GM12878 (cell line): ENCODE measurements around the gene GPR158. TPM values are rescaled to one million over a fixed set of nuclear protein-coding genes. Genes with fewer than 3 reads are reported as not detected.

Source experiments
- ATAC-seq: fragments of 200-7000 bp; cut with Tn5 transposase; 3 replicates; pipeline ENCODE4 v1.9.1; 2020; ENCODE audit warnings: mild to moderate bottlenecking, moderate library complexity
- BruUV-seq: library from RNA; stranded (reverse); fragments of 400-500 nt; replicated peaks from 2 replicates; lab custom pipeline; 2021; lab: Mats Ljungman, UMichigan
- CTCF ChIA-PET: fragments of 300-600 bp; sonication (Branson Sonifier 250); formaldehyde crosslinking; extraction: SDS; loops from one replicate; lab custom pipeline; 2021; ENCODE audit warnings: inconsistent platforms; lab: Yijun Ruan, JAX
- POLR2A ChIA-PET: fragments of 350-600 bp; formaldehyde crosslinking; extraction: SDS; loops from one replicate; lab custom pipeline; 2021; ENCODE audit warnings: inconsistent platforms; lab: Charles Lee
- RAD21 ChIA-PET: fragments of 300-600 bp; sonication (Branson Sonifier 250); formaldehyde crosslinking; loops from one replicate; lab custom pipeline; 2023; ENCODE audit warnings: antibody characterized with exemption; ENCODE audit not compliant: unreplicated experiment; lab: Charles Lee
- SMC1A ChIA-PET: fragments of 300-600 bp; sonication (Branson Sonifier 250); formaldehyde crosslinking; loops from one replicate; lab custom pipeline; 2023; ENCODE audit not compliant: unreplicated experiment, uncharacterized antibody; lab: Charles Lee
- DNase-seq: peaks from one replicate; pipeline ENCODE4 v3.0.0-alpha.2; 2011; ENCODE audit warnings: low read depth, low spot score
- FAIRE-seq: peaks from 3 replicates; lab custom pipeline; 2011; peaks lifted over from hg19 to GRCh38; lab: Jason Lieb, UNC
- H2AFZ ChIP-seq: 2 replicates; pipeline ENCODE4 v1.6.0; 2011; ENCODE audit warnings: low read depth, low read length, control low read depth; ENCODE audit not compliant: control insufficient read depth
- H3K27ac ChIP-seq: 2 replicates; pipeline ENCODE4 v1.5.1; 2011; ENCODE audit warnings: control low read depth; ENCODE audit not compliant: control insufficient read depth, insufficient read depth
- H3K27me3 ChIP-seq, 2 experiments: replicated peaks in 1 of 2; 2 replicates each; pipeline versions ENCODE4 v1.6.0 to v1.6.1; 2011; ENCODE audit warnings: low read length in 1 of 2; ENCODE audit not compliant: control insufficient read depth in 2 of 2, insufficient read depth in 2 of 2
- H3K36me3 ChIP-seq, 2 experiments: 2 replicates each; pipeline ENCODE4 v1.5.1; 2011; ENCODE audit warnings: low read length in 1 of 2; ENCODE audit not compliant: control insufficient read depth in 2 of 2, insufficient read depth in 2 of 2
- H3K4me1 ChIP-seq: 2 replicates; pipeline ENCODE4 v1.6.1; 2011; ENCODE audit warnings: mild to moderate bottlenecking, low read length, moderate library complexity, mixed read lengths; ENCODE audit not compliant: control insufficient read depth, insufficient read depth
- H3K4me2 ChIP-seq: 2 replicates; pipeline ENCODE4 v1.6.0; 2011; ENCODE audit warnings: control low read depth; ENCODE audit not compliant: control insufficient read depth, insufficient read depth
- H3K4me3 ChIP-seq: fragments of 200-600 bp; sonication (generic); 2 replicates; pipeline ENCODE4 v1.5.1; 2016
- H3K79me2 ChIP-seq: 2 replicates; pipeline ENCODE4 v1.6.0; 2011; ENCODE audit warnings: low read length; ENCODE audit not compliant: control insufficient read depth, insufficient read depth
- H3K9ac ChIP-seq: 2 replicates; pipeline ENCODE4 v1.8.0; 2011; ENCODE audit warnings: low read length, control low read depth, mixed read lengths; ENCODE audit not compliant: control insufficient read depth, insufficient read depth
- H3K9me3 ChIP-seq: replicated peaks from 3 replicates; pipeline ENCODE4 v1.5.1; 2011; ENCODE audit warnings: mild to moderate bottlenecking, low read length; ENCODE audit not compliant: control insufficient read depth, insufficient read depth
- H4K20me1 ChIP-seq: 2 replicates; pipeline ENCODE4 v1.6.0; 2011; ENCODE audit not compliant: control insufficient read depth, insufficient read depth
- ATF7 ChIP-seq: fragments of 450-650 bp; IDR thresholded peaks from 2 replicates; pipeline ENCODE4 v1.6.1; 2016; ENCODE audit warnings: low read depth, mild to moderate bottlenecking
- BCL11A ChIP-seq: IDR thresholded peaks from 2 replicates; pipeline ENCODE4 v1.6.1; 2011; ENCODE audit warnings: low read depth, low read length
- BMI1 ChIP-seq: fragments of 450-650 bp; IDR thresholded peaks from 2 replicates; pipeline ENCODE4 v1.6.1; 2016; ENCODE audit warnings: mild to moderate bottlenecking, moderate library complexity, borderline replicate concordance
- FOXM1 ChIP-seq: IDR thresholded peaks from 2 replicates; pipeline ENCODE4 v1.6.1; 2012; ENCODE audit warnings: low read depth, mild to moderate bottlenecking, inconsistent platforms, low read length, moderate library complexity
- HDAC2 ChIP-seq: fragments of 200-600 bp; sonication (generic); IDR thresholded peaks from 2 replicates; pipeline ENCODE4 v1.6.1; 2017
- IRF4 ChIP-seq: IDR thresholded peaks from 2 replicates; pipeline ENCODE4 v1.6.1; 2011; ENCODE audit warnings: low read depth, low read length
- MTA2 ChIP-seq: fragments of 450-650 bp; IDR thresholded peaks from 2 replicates; pipeline ENCODE4 v1.6.1; 2016; ENCODE audit warnings: low read depth, mild to moderate bottlenecking, moderate library complexity
- NFYA ChIP-seq: IDR thresholded peaks from 2 replicates; pipeline ENCODE4 v1.6.1; 2011; ENCODE audit warnings: low read depth, mild to moderate bottlenecking, low read length, improper control_type of control experiment, borderline replicate concordance
- NRF1 ChIP-seq: conservative IDR thresholded peaks from 2 replicates; pipeline ENCODE4 v1.6.1; 2011; ENCODE audit warnings: mild to moderate bottlenecking, low read depth, low read length, improper control_type of control experiment
- PAX5 ChIP-seq: IDR thresholded peaks from 2 replicates; pipeline ENCODE4 v1.6.1; 2011; ENCODE audit warnings: low read depth, low read length, borderline replicate concordance
- SP1 ChIP-seq: IDR thresholded peaks from one replicate; pipeline ENCODE4 v1.6.1; 2011; ENCODE audit warnings: low read depth, low read length
- STAT3 ChIP-seq: IDR thresholded peaks from 2 replicates; pipeline ENCODE4 v1.6.1; 2011; ENCODE audit warnings: low read depth, low read length, improper control_type of control experiment
- TBL1XR1 ChIP-seq: IDR thresholded peaks from 2 replicates; pipeline ENCODE4 v1.6.1; 2012; ENCODE audit warnings: low read depth, low read length, improper control_type of control experiment
- YBX1 ChIP-seq: fragments of 450-650 bp; IDR thresholded peaks from 2 replicates; pipeline ENCODE4 v1.6.1; 2016; ENCODE audit warnings: antibody characterized with exemption
- ZBTB11 ChIP-seq: fragments of 450-650 bp; formaldehyde crosslinking; IDR thresholded peaks from 2 replicates; pipeline ENCODE4 v1.5.0; 2022; ENCODE audit warnings: mild to moderate bottlenecking, missing genetic modification characterization
- WGBS: methylation state at CpG from one replicate; pipeline ENCODE4 v1.1.6; 2016; ENCODE audit warnings: low lambda C conversion rate; ENCODE audit not compliant: insufficient replicate concordance, insufficient coverage; ENCODE audit errors: missing lambda C conversion rate; 5-methylcytosine and 5-hydroxymethylcytosine counted together
- in situ Hi-C: fragments of 300-500 bp; cut with MboI; formaldehyde crosslinking; loops from 9 replicates; pipeline ENCODE4 v1.14.3; 2018; ENCODE audit warnings: mixed read lengths
- intact Hi-C: fragments of 100-400 bp; cut with micrococcal nuclease; formaldehyde crosslinking; loops from one replicate; pipeline ENCODE4 v1.14.2; 2022; ENCODE audit not compliant: unreplicated experiment
- polyA plus RNA-seq, 11 experiments: library from polyadenylated mRNA; depleted of rRNA in 4 of 11; unstranded in 6 of 11; stranded (reverse) in 5 of 11; fragments of >200 nt; fragmentation: Nextera tagmentation in 4 of 11; fragmentation: Illumina TruSeq in 1 of 11; extraction: Ambion mirVana in 4 of 11; extraction: Trizol in 1 of 11; gene quantifications; 1 replicate in 1 of 11; 2 replicates in 10 of 11; pipeline versions ENCODE4 v1.2.1 to v1.2.3, GENCODE V29; 2011 to 2016; ENCODE audit warnings: inconsistent platforms in 2 of 11, missing spikeins in 2 of 11, low read depth in 1 of 11
- total RNA-seq, 4 experiments: library from RNA; depleted of rRNA in 3 of 4; stranded (reverse); fragments of >200 nt in 3 of 4; fragmentation: Illumina TruSeq in 1 of 4; extraction: Trizol in 1 of 4; gene quantifications; 2 replicates each; pipeline versions ENCODE4 v1.2.1 to v1.2.3, GENCODE V29; 2013 to 2021

GPR158 gene
- total and polyA plus RNA-seq, 10 of the 15 experiments (the other 5 are each of a cell fraction or from before 2014, with no cell fraction given) = not detected

GRCh38 chr10:25604591-25604990, 429.8 kb downstream of the GPR158 start:
- RAD21 ChIA-PET = no interaction called here
- in situ Hi-C loops (no loop called here), intact Hi-C loops (no loop called here)
- no peaks in the 10 kb centered on the region for H3K9me3 ChIP-seq
- TF ChIP-seq ZBTB11 (CRISPR knock-in tag) (no peak), ATF7 (no peak), NRF1 (no peak), BCL11A (no peak), IRF4 (no peak), NFYA (no peak), STAT3 (no peak), PAX5 (no peak), FOXM1 (no peak), TBL1XR1 (no peak), BMI1 (no peak), HDAC2 (no peak), YBX1 (no peak), MTA2 (no peak), SP1 (no peak)
- DNase-seq (no peak), ATAC-seq (no peak), FAIRE-seq (no peak)
- H3K27ac ChIP-seq = no peak overlapping the region
- no peaks in the 10 kb centered on the region for H3K27me3 ChIP-seq
- no peaks in the 10 kb centered on the region for H4K20me1 ChIP-seq
- no peak overlapping the region for H2AFZ ChIP-seq
- H3K9ac ChIP-seq = no peak overlapping the region
- no peaks in the 10 kb centered on the region for H3K4me1 ChIP-seq
- BruUV-seq = no TSS peak
- no peaks in the 10 kb centered on the region for H3K36me3 ChIP-seq
- H3K79me2 ChIP-seq = no peaks in the 10 kb centered on the region
- H3K4me3 ChIP-seq = no peak overlapping the region
- no peak overlapping the region for H3K4me2 ChIP-seq
- SMC1A ChIA-PET = no interaction called here
- CTCF ChIA-PET = no interaction called here
- POLR2A ChIA-PET = no interaction called here
- WGBS = 1% methylated on average over 4 of the region's 4 CpGs
